ENCODE data around the gene LATS2.

Gene LATS2

GRCh38 chr13:21045100-21045499 lies 16.3 kb downstream of the LATS2 start:
- DNase-seq (ENCODE audit: low read depth): no peak
- H3K4me3 ChIP-seq (ENCODE audit: control insufficient read depth, low read depth, low read length): no peak overlapping the region
- no peak for TF ChIP-seq CTCF (conservative IDR thresholded peaks at IDR 0.05; ENCODE audit: control insufficient read depth, insufficient read depth, low read depth, low read length)

GRCh38 chr13:21043898-21044297 lies 17.5 kb downstream of the LATS2 start:
- DNase-seq (ENCODE audit: low read depth): peak; percentile 91
- TF ChIP-seq CTCF (conservative IDR thresholded peaks at IDR 0.05; ENCODE audit: control insufficient read depth, insufficient read depth, low read depth, low read length): no peak
- no peak overlapping the region for H3K4me3 ChIP-seq (ENCODE audit: control insufficient read depth, low read depth, low read length)

- no peak for DNase-seq (ENCODE audit: low read depth)
- TF ChIP-seq CTCF (conservative IDR thresholded peaks at IDR 0.05; ENCODE audit: control insufficient read depth, insufficient read depth, low read depth, low read length): no peak
Observed at GRCh38 chr13:21040120-21040826, 21.1 kb downstream of the LATS2 start.

GRCh38 chr13:21039097-21039800 lies 22.1 kb downstream of the LATS2 start:
- TF ChIP-seq CTCF (conservative IDR thresholded peaks at IDR 0.05; ENCODE audit: control insufficient read depth, insufficient read depth, low read depth, low read length): no peak
- peak; percentile 18 for DNase-seq (ENCODE audit: low read depth)
- no peak overlapping the region for H3K4me3 ChIP-seq (ENCODE audit: control insufficient read depth, low read depth, low read length)

More at GRCh38 chr13:21040120-21040826, 21.1 kb downstream of the LATS2 start:
- H3K4me3 ChIP-seq (ENCODE audit: control insufficient read depth, low read depth, low read length): no peak overlapping the region

- no peak for DNase-seq (ENCODE audit: low read depth)
- no peak overlapping the region for H3K4me3 ChIP-seq (ENCODE audit: control insufficient read depth, low read depth, low read length)
- no peak for TF ChIP-seq CTCF (conservative IDR thresholded peaks at IDR 0.05; ENCODE audit: control insufficient read depth, insufficient read depth, low read depth, low read length)
Observed at GRCh38 chr13:21037656-21038055, 23.7 kb downstream of the LATS2 start.

GRCh38 chr13:21035498-21035897 lies 25.9 kb downstream of the LATS2 start:
- H3K4me3 ChIP-seq (ENCODE audit: control insufficient read depth, low read depth, low read length): no peak overlapping the region
- TF ChIP-seq CTCF (conservative IDR thresholded peaks at IDR 0.05; ENCODE audit: control insufficient read depth, insufficient read depth, low read depth, low read length): no peak
- no peak for DNase-seq (ENCODE audit: low read depth)
